SK-N-MC (cell line): ENCODE results near the gene CCDC160.

ENCODE experiments used
- DNase-seq: peaks from one replicate; pipeline ENCODE4 v3.0.0-alpha.2; 2011; ENCODE audit warnings: low read depth, low spot score
- H3K27ac ChIP-seq: fragments of 200-600 bp; sonication (generic); 2 replicates; pipeline ENCODE4 v1.5.1; 2016; ENCODE audit warnings: mixed run types
- H3K36me3 ChIP-seq: fragments of 200-600 bp; sonication (generic); 2 replicates; pipeline ENCODE4 v1.6.1; 2017; ENCODE audit warnings: antibody characterized with exemption, low read length, mixed read lengths; ENCODE audit not compliant: insufficient read depth
- H3K4me3 ChIP-seq: fragments of 200-600 bp; sonication (generic); 2 replicates; pipeline ENCODE4 v1.5.1; 2016
- H3K9ac ChIP-seq: fragments of 200-600 bp; sonication (generic); 2 replicates; pipeline ENCODE4 v1.8.0; 2017; ENCODE audit warnings: mixed run types, mixed read lengths; ENCODE audit not compliant: insufficient read length
- H3K9me3 ChIP-seq: fragments of 200-600 bp; sonication (generic); 2 replicates; pipeline ENCODE4 v1.6.1; 2017; ENCODE audit warnings: low read depth, mild to moderate bottlenecking, antibody characterized with exemption, low read length, moderate library complexity, mixed read lengths
- EZH2 ChIP-seq: fragments of 200-600 bp; sonication (generic); IDR thresholded peaks from one replicate; pipeline ENCODE4 v1.6.1; 2017; ENCODE audit warnings: antibody characterized with exemption
- FOXP2 ChIP-seq: optimal IDR thresholded peaks from 2 replicates; pipeline ENCODE3; 2011; ENCODE audit warnings: mild to moderate bottlenecking, moderate library complexity; ENCODE audit not compliant: insufficient read depth; ENCODE audit errors: extremely low read length, control extremely low read depth
- POLR2AphosphoS5 ChIP-seq: IDR thresholded peaks from 2 replicates; pipeline ENCODE4 v1.6.1; 2012; ENCODE audit warnings: mild to moderate bottlenecking, low read depth, low read length, borderline replicate concordance

CCDC160 gene

GRCh38 chrX:134240209-134240608, 3.2 kb downstream of the CCDC160 start:
- Histone ChIP-seq H3K9me3 (no peaks in the 10 kb centered on the region), H3K27ac (no peak overlapping the region), H3K36me3 (no peaks in the 10 kb centered on the region), H3K4me3 (no peak overlapping the region), H3K9ac (no peak overlapping the region)
- DNase-seq: no peak
- no peak for TF ChIP-seq POLR2AphosphoS5
- TF ChIP-seq FOXP2: no peak
- no peak for TF ChIP-seq EZH2

DNA sequence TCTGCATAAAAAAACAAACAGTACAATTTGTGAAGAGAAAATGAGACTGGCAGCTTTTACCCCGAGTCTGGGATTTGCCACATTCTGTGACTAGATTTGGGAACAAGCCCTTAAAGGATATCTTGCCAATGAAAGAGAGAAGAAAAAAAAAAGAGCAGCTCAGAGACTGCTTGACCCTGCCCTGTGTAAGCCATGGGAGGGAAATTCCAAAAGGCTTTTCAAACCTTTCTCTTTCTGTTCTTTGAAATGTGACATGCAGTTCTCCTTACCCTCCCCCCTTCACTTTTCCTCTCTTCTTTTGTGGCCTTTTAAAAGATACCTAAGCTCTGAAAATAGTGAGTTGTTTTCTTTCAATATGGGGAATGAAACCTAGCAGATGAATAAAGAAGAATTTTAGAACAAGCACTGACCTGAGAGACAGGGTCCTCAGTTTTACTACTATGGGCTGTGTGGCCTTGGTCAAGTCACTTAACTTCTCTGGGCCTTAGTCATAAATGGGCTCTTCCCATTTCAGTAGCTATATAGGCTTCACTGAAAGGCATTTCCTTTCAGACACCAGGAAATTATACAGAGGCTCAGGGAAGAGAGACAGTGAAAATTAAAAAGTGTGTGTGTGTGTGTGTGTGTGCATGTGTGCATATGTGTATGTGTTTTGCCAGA, 5.1 kb downstream of the CCDC160 start:
- Histone ChIP-seq H3K27ac (no peak overlapping the region), H3K4me3 (no peak overlapping the region), H3K9ac (no peak overlapping the region), H3K9me3 (no peaks in the 10 kb centered on the region), H3K36me3 (no peaks in the 10 kb centered on the region)
- TF ChIP-seq FOXP2 (no peak), POLR2AphosphoS5 (no peak), EZH2 (no peak)
- DNase-seq: no peak

DNA sequence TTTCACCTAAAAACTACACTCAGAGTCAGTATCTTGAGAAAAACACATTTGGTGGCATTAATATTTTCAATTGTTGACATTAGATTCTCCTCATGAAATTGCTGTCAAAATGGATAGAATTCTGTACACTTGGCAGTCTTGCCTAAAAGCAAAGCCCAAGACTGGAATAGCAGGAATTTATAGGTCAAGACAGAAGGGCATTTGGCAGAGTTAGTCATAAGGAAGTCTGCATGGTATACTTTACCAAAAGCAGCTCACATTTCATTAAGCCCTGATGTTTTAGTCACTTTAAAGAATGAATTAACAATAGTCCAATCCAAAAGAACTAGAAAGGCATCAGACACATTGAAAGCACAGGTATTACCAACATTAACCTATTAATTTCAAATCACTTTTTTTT, 7.1 kb downstream of the CCDC160 start:
- no peak for DNase-seq
- no peak overlapping the region for H3K9ac ChIP-seq

GRCh38 chrX:134246282-134246681, 9.3 kb downstream of the CCDC160 start:
- no peak overlapping the region for H3K4me3 ChIP-seq
- H3K27ac ChIP-seq: no peak overlapping the region
- H3K36me3 ChIP-seq: no peaks in the 10 kb centered on the region
- H3K9ac ChIP-seq: no peak overlapping the region
- no peaks in the 10 kb centered on the region for H3K9me3 ChIP-seq
- TF ChIP-seq EZH2: no peak
- TF ChIP-seq FOXP2: no peak
- TF ChIP-seq POLR2AphosphoS5: no peak
- DNase-seq: no peak

More for the DNA sequence above, 7.1 kb downstream of the CCDC160 start:
- Histone ChIP-seq H3K36me3 (no peaks in the 10 kb centered on the region), H3K9me3 (no peaks in the 10 kb centered on the region), H3K4me3 (no peak overlapping the region), H3K27ac (no peak overlapping the region)
- TF ChIP-seq EZH2 (no peak), POLR2AphosphoS5 (no peak), FOXP2 (no peak)

DNA sequence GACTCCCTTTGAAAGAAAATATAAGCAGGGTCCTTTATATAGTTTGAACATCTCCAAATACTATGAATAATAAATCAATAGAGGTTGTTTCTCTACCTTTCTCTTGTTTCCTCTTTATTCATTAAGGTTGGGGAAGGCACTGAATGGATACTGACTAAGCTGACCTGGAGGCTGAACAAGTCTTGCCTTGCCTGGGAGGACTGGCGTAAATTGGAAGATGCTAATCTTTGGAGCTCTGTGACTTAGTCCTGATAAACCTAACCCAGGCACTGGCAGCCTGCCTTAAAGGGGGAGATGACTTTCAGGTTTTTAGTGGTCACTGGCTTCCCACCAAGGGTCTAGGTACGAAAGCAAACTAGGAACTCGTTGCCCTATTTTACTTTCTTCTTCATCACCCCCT, 10.5 kb downstream of the CCDC160 start:
- no peak for DNase-seq

DNA sequence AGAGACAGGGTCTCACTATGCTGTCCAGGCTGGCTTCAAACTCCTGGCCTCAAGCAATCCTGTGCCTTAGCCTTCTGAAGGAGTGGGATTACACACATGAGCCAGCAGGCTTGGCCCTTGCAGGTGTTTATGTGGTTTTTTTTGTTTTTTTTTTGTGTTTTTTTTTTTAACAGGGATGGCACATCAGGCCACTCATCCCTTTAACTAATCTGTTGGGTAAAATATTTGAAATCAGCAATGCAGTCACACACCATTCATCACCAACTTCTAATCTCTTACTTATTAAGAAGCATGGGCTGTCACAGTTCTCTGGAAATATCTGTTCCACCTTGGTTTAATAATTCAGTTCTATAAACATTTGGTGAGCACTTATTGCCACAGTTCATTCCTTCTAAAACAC, 12.3 kb downstream of the CCDC160 start:
- Histone ChIP-seq H3K27ac (no peak overlapping the region), H3K4me3 (no peak overlapping the region), H3K9me3 (no peaks in the 10 kb centered on the region), H3K36me3 (no peaks in the 10 kb centered on the region), H3K9ac (no peak overlapping the region)
- TF ChIP-seq EZH2: no peak
- TF ChIP-seq FOXP2: no peak
- TF ChIP-seq POLR2AphosphoS5: no peak
- no peak for DNase-seq

More for the DNA sequence above, 10.5 kb downstream of the CCDC160 start:
- H3K27ac ChIP-seq: no peak overlapping the region
- TF ChIP-seq EZH2 (no peak), POLR2AphosphoS5 (no peak), FOXP2 (no peak)
- H3K4me3 ChIP-seq: no peak overlapping the region
- no peaks in the 10 kb centered on the region for H3K36me3 ChIP-seq
- no peak overlapping the region for H3K9ac ChIP-seq
- H3K9me3 ChIP-seq: no peaks in the 10 kb centered on the region

DNA sequence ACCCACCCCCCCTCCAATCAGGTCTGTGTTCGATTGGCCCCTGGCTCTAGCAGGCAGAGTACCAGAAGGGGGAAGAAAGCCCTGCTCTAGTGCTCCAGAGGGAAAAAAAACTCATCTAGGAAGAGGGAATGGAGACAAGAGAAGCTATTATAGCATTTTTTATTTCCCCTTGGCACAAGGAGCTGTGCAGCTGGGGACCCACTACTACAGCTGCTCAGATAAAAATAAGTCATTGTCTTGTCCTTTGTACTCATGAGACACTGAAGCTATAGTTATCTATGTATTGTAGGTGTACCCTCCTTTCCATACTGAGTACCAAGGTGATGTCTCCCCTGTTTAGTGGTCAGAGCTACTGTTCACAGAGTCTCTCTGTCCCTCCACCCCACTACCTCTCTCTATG, 14.3 kb downstream of the CCDC160 start:
- Histone ChIP-seq H3K27ac (no peak overlapping the region), H3K9ac (no peak overlapping the region), H3K9me3 (no peaks in the 10 kb centered on the region), H3K4me3 (no peak overlapping the region), H3K36me3 (no peaks in the 10 kb centered on the region)
- no peak for DNase-seq
- TF ChIP-seq FOXP2: no peak
- no peak for TF ChIP-seq EZH2
- no peak for TF ChIP-seq POLR2AphosphoS5

DNA sequence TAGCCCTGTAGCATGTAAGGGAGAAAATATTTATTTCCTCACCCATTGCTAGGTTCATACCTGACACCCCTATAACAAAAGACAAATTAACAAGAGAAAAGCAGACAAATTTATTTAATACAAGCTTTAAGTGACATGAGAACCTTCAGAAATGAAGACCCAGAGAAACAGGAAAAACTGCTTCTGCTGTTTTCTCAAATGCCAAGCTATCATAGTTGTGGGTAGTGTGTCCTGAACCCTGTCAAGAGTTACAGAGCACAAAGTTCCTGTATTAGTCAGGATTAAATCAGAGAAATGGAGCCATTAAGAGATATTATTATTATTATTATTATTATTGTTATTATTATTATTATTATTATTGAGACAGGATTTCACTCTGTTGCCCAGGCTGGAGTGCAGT, 17.5 kb downstream of the CCDC160 start:
- no peak overlapping the region for H3K4me3 ChIP-seq
- no peak for DNase-seq
- H3K9ac ChIP-seq: no peak overlapping the region
- TF ChIP-seq EZH2 (no peak), FOXP2 (no peak), POLR2AphosphoS5 (no peak)
- H3K27ac ChIP-seq: no peak overlapping the region
- H3K36me3 ChIP-seq: no peaks in the 10 kb centered on the region
- H3K9me3 ChIP-seq: no peaks in the 10 kb centered on the region

GRCh38 chrX:134255555-134255954, 18.6 kb downstream of the CCDC160 start:
- no peak for DNase-seq
- no peak overlapping the region for H3K9ac ChIP-seq

More at GRCh38 chrX:134255555-134255954, 18.6 kb downstream of the CCDC160 start:
- H3K27ac ChIP-seq: no peak overlapping the region
- TF ChIP-seq EZH2: no peak
- no peak for TF ChIP-seq POLR2AphosphoS5
- TF ChIP-seq FOXP2: no peak
- H3K4me3 ChIP-seq: no peak overlapping the region
- H3K9me3 ChIP-seq: no peaks in the 10 kb centered on the region
- no peaks in the 10 kb centered on the region for H3K36me3 ChIP-seq
